Upper lobe of left lung (tissue), 6 donors: Measurements from ENCODE around the gene GAS2L2. TPM values are rescaled to one million over a fixed set of nuclear protein-coding genes. Genes with fewer than 3 reads are reported as not detected.

Experiments used
- ATAC-seq, 2 donors: fragments of 200-7000 bp; cut with Tn5 transposase; one replicate each; pipeline ENCODE4 v1.9.1; 2022; ENCODE audit warnings: mild to moderate bottlenecking in 2 of 2, moderate library complexity in 2 of 2; ENCODE audit not compliant: low FRiP score in 2 of 2
- DNase-seq, 2 donors: peaks; one replicate each; pipeline ENCODE4 v3.0.0-alpha.2; 2019 to 2020
- H3K27ac ChIP-seq, 4 donors: fragments of 200-600 bp; sonication (generic); one replicate each; pipeline ENCODE4 v1.5.1; 2016 to 2019
- H3K27me3 ChIP-seq, 4 donors: fragments of 200-600 bp; sonication (generic); one replicate each; pipeline ENCODE4 v1.5.1; 2017 to 2019
- H3K36me3 ChIP-seq, 4 donors: fragments of 200-600 bp; sonication (generic); one replicate each; pipeline ENCODE4 v1.5.1; 2016 to 2019
- H3K4me1 ChIP-seq, 4 donors: fragments of 200-600 bp; sonication (generic); one replicate each; pipeline ENCODE4 v1.5.1; 2018 to 2019
- H3K4me3 ChIP-seq, 4 donors: fragments of 200-600 bp; sonication (generic); one replicate each; pipeline ENCODE4 v1.5.1; 2017 to 2019; ENCODE audit warnings: mild to moderate bottlenecking in 2 of 4, moderate library complexity in 1 of 4
- H3K9me3 ChIP-seq, 4 donors: fragments of 200-600 bp; sonication (generic); one replicate each; pipeline ENCODE4 v1.5.1; 2018 to 2019
- EP300 ChIP-seq, 4 donors: sonication (generic); formaldehyde crosslinking; IDR thresholded peaks; one replicate each; pipeline ENCODE4 v1.5.1; 2017; ENCODE audit warnings: antibody characterized with exemption in 4 of 4, control low read depth in 2 of 4
- POLR2A ChIP-seq, 4 donors: fragments of 450-650 bp; IDR thresholded peaks; one replicate each; pipeline ENCODE4 v1.5.1; 2016 to 2017; ENCODE audit warnings: antibody characterized with exemption in 4 of 4, mild to moderate bottlenecking in 2 of 4
- POLR2AphosphoS5 ChIP-seq, 2 donors: sonication (generic); formaldehyde crosslinking; IDR thresholded peaks; one replicate each; pipeline ENCODE4 v1.5.1; 2017; ENCODE audit warnings: antibody characterized with exemption in 2 of 2
- WGBS, 2 donors: methylation state at CpG; one replicate each; pipeline ENCODE4 v1.1.5; 2017 to 2018; 5-methylcytosine and 5-hydroxymethylcytosine counted together
- total RNA-seq, 6 donors: library from RNA; depleted of rRNA in 4 of 6; stranded (reverse); fragments of >200 nt in 4 of 6; gene quantifications; one replicate each; pipeline versions ENCODE4 v1.1.0 to v1.2.1, GENCODE V29; 2016 to 2021
- TF ChIP-seq, protein P1 (sequence below), 6 experiments: fragments of 450-650 bp in 4 of 6; fragments of 200-600 bp in 2 of 6; sonication (generic) in 2 of 6; IDR thresholded peaks; one replicate each; pipeline ENCODE4 v1.5.1; 2016 to 2019; ENCODE audit warnings: antibody characterized with exemption in 6 of 6
- donor health status: DM: no; HTN: no; CAD: no; lungs with moderate emphysema.
- donor health status: DM: no; HTN: yes; CAD: no; lungs with severe emphysema.

The GAS2L2 gene
- total RNA-seq, 6 donors from 2014 or later = 0.37 to 7.4 (median 3.3) TPM

DNA sequence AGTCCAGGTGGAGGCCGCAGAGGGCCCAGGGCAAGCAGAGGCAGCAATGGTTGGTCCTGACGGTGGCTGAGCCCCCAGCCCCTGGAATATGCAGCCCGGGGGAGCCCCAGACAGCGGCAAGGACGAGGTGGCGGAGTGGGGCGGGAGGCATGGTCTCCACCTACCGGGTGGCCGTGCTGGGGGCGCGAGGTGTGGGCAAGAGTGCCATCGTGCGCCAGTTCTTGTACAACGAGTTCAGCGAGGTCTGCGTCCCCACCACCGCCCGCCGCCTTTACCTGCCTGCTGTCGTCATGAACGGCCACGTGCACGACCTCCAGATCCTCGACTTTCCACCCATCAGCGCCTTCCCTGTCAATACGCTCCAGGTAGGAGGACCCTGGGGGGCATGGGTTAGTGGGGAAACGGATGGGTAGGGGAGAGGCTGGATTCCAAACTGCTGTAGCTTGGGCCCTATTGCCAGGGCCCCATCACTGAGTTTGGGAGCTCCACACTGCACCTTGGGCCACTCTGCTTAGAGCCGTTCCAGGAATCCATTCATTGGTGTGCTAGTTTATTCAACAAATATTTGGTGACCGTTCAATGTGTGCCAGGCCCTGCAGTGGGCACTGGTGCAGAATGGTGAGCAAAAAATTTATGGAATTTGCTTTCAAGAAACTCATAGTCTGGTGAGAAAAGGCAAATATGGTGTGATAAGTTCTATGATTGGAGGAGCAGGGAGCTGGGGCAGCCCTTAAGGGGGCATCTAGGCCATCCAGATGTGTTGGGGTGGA lies 17.8 kb downstream of the GAS2L2 start:
- Histone ChIP-seq H3K9me3 (no peaks in the 10 kb centered on the region), H3K36me3 (no peaks in the 10 kb centered on the region), H3K4me1 (peaks cover 6 to 20% (median 12%) of the 10 kb centered on the region in 4 donors), H3K4me3 (no peak overlapping the region), H3K27me3 (no peaks in the 10 kb centered on the region), H3K27ac (no peak overlapping the region)
- DNase-seq (peak in 1 of 2 donors; percentile 81), ATAC-seq (no peak)
- TF ChIP-seq POLR2AphosphoS5 (IDR thresholded peaks at IDR 0.05) (no peak), POLR2A (IDR thresholded peaks at IDR 0.05) (no peak), EP300 (IDR thresholded peaks at IDR 0.05) (no peak)
- TF ChIP-seq, protein P1, sequence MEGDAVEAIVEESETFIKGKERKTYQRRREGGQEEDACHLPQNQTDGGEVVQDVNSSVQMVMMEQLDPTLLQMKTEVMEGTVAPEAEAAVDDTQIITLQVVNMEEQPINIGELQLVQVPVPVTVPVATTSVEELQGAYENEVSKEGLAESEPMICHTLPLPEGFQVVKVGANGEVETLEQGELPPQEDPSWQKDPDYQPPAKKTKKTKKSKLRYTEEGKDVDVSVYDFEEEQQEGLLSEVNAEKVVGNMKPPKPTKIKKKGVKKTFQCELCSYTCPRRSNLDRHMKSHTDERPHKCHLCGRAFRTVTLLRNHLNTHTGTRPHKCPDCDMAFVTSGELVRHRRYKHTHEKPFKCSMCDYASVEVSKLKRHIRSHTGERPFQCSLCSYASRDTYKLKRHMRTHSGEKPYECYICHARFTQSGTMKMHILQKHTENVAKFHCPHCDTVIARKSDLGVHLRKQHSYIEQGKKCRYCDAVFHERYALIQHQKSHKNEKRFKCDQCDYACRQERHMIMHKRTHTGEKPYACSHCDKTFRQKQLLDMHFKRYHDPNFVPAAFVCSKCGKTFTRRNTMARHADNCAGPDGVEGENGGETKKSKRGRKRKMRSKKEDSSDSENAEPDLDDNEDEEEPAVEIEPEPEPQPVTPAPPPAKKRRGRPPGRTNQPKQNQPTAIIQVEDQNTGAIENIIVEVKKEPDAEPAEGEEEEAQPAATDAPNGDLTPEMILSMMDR (IDR thresholded peaks at IDR 0.05) = no peak
- 81 to 89% methylated on average over 28 of the region's 29 CpGs for WGBS, 2 donors

DNA sequence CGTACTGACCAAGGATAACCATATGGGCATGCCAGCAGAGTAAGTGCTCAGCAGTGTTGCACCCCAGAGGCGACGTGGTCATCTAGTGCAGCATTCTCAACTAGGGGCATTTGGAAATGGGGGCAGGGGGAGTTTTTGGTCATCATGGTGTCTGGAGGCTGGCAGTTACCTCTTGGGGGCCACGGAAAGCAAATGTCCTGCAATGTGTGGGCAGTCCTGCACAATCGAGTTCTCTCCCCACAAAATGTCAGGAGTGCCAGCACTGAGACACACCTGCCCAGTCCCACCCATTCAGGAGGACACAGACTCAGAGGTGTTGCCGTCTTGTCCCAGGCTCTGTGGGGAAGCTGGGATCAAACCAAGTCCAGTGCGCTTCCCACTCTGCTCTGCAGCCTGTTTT lies 18.6 kb downstream of the GAS2L2 start:
- peaks cover 6 to 20% (median 12%) of the 10 kb centered on the region in 4 donors for H3K4me1 ChIP-seq
- no peak for DNase-seq
- ATAC-seq = no peak
- no peak overlapping the region for H3K4me3 ChIP-seq
- no peak overlapping the region for H3K27ac ChIP-seq
- no peak for TF ChIP-seq POLR2AphosphoS5 (IDR thresholded peaks at IDR 0.05)
- TF ChIP-seq EP300 (IDR thresholded peaks at IDR 0.05) = no peak
- TF ChIP-seq, protein P1 (IDR thresholded peaks at IDR 0.05) = no peak
- no peak for TF ChIP-seq POLR2A (IDR thresholded peaks at IDR 0.05)
- H3K9me3 ChIP-seq = no peaks in the 10 kb centered on the region
- H3K36me3 ChIP-seq = no peaks in the 10 kb centered on the region
- WGBS, 2 donors = 85 to 87% methylated on average over 6 to 7 of the region's 7 CpGs
- no peaks in the 10 kb centered on the region for H3K27me3 ChIP-seq

DNA sequence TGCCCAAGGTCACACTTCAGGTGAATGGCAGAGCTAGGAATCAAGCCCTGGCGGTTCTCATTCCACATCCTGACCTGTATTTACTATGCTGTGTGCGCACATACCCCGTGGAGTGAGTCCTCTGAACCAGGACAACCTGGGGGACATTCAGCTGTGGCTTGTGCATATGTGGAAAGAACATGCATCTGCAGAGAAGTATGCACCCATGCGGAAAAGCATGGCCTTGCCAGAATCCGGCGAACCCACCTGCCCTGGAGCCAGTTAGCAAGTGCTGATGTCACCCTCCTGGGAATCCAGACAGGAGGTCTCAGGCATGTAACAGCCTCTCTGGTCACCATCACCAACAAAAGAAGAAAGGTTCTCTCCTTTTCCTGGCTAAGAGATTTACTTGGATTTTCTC lies 19.7 kb downstream of the GAS2L2 start:
- Histone ChIP-seq H3K27ac (no peak overlapping the region), H3K4me1 (peaks cover 6 to 20% (median 12%) of the 10 kb centered on the region in 4 donors), H3K36me3 (peaks cover 0 to 1% (median 0%) of the 10 kb centered on the region in 4 donors), H3K9me3 (no peaks in the 10 kb centered on the region), H3K4me3 (no peak overlapping the region), H3K27me3 (no peaks in the 10 kb centered on the region)
- DNase-seq (no peak), ATAC-seq (no peak)
- TF ChIP-seq POLR2A (IDR thresholded peaks at IDR 0.05) (no peak), EP300 (IDR thresholded peaks at IDR 0.05) (no peak), POLR2AphosphoS5 (IDR thresholded peaks at IDR 0.05) (no peak)
- 70 to 92% methylated on average over 6 of the region's 6 CpGs for WGBS, 2 donors

DNA sequence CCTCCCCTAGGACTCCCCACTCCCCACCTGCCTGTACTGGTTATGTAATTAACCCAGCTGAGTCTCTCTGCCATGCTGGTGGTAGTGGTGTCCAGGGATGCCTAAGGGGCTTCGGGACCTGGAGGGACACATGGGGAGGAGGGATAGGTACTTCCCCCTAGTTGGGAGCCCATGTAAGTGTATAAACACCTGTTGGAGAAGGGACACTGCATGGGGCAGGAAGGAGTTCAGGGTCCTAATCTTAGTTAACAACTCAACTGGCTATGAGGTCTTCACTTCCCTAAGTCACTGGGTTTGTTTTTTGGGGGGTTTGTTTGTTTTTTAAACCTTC lies 20.3 kb downstream of the GAS2L2 start:
- DNase-seq (no peak), ATAC-seq (no peak)
- TF ChIP-seq POLR2AphosphoS5 (IDR thresholded peaks at IDR 0.05) (no peak), POLR2A (IDR thresholded peaks at IDR 0.05) (no peak), EP300 (IDR thresholded peaks at IDR 0.05) (no peak)
- TF ChIP-seq, protein P1 (IDR thresholded peaks at IDR 0.05) = no peak
- no peaks in the 10 kb centered on the region for H3K9me3 ChIP-seq
- peaks cover 0 to 6% (median 0%) of the 10 kb centered on the region in 4 donors for H3K36me3 ChIP-seq
- H3K4me1 ChIP-seq = peaks cover 6 to 20% (median 12%) of the 10 kb centered on the region in 4 donors
- peak overlapping the region in 3 of 4 donors; percentile 58 to 81 (median 62) for H3K4me3 ChIP-seq
- 80 to 92% methylated on average over 1 of the region's 1 CpG for WGBS, 2 donors
- H3K27me3 ChIP-seq = no peaks in the 10 kb centered on the region
- H3K27ac ChIP-seq = no peak overlapping the region

DNA sequence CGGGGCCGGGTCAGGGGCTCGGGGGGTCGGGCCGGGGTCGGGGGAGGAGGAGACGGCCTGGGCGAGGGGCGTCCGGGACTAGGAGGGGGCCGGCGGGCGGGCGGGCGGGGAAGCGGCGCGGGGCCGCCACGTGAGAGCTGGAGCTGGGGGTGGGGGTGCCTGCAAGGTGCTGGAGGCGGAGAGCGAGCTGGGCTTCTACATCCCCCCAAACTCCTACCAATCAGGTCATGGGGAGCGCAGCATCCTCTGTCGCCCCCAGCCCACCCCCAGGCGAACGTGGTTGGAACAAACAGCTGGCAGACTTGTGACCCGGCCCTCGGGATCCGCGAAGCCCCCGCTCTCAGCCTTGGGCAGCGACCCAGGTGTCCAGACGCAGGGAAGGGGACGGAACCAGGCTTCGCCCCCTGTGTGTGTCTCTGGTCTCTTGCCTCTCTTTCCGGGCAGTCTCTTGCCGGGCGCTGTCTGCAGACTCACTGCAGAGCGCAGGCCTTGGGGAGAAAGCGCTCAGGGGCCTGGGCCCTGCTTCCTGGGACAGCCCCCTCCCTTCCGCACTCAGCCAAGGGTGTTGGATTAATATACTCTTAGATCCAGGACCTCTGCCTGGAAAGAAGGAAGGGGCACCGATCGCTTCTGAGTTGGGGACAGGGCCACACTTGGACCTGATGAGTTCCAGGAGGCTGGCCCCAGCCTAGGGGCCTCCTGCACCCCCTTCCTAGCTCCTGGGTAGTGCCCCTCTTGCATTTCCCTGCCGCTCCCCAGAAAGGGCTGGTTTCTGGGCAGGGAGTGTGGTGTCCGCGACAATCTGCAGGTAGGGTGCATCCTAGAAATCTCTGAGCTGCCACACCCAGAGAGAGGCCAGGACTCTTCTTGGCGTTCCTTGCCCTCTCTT lies 20.9 kb downstream of the GAS2L2 start:
- 35 to 85% methylated on average over 4 to 29 of the region's 47 CpGs for whole genome bisulfite sequencing, 2 donors
- Histone ChIP-seq H3K4me1 (peaks cover 6 to 20% (median 12%) of the 10 kb centered on the region in 4 donors), H3K4me3 (peak overlapping the region; percentile 55 to 81 (median 60)), H3K9me3 (no peaks in the 10 kb centered on the region), H3K27ac (peak overlapping the region in 2 of 4 donors; percentile 21 to 45), H3K27me3 (no peaks in the 10 kb centered on the region), H3K36me3 (peaks cover 0 to 10% (median 0%) of the 10 kb centered on the region in 4 donors)
- ATAC-seq (peak in 1 of 2 donors; percentile 29), DNase-seq (peak in 1 of 2 donors; percentile 77)
- TF ChIP-seq POLR2AphosphoS5 (IDR thresholded peaks at IDR 0.05) = no peak
- TF ChIP-seq POLR2A (IDR thresholded peaks at IDR 0.05) = no peak
